Measurements from ENCODE around the gene DKK2. TPM values are rescaled to one million over a fixed set of nuclear protein-coding genes. Genes with fewer than 3 reads are reported as not detected.

Gene DKK2, protein sequence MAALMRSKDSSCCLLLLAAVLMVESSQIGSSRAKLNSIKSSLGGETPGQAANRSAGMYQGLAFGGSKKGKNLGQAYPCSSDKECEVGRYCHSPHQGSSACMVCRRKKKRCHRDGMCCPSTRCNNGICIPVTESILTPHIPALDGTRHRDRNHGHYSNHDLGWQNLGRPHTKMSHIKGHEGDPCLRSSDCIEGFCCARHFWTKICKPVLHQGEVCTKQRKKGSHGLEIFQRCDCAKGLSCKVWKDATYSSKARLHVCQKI
- not detected in 5 replicates for total RNA-seq (2022; extraction: Qiagen RNA extraction; ENCODE audit: low read depth)

DNA sequence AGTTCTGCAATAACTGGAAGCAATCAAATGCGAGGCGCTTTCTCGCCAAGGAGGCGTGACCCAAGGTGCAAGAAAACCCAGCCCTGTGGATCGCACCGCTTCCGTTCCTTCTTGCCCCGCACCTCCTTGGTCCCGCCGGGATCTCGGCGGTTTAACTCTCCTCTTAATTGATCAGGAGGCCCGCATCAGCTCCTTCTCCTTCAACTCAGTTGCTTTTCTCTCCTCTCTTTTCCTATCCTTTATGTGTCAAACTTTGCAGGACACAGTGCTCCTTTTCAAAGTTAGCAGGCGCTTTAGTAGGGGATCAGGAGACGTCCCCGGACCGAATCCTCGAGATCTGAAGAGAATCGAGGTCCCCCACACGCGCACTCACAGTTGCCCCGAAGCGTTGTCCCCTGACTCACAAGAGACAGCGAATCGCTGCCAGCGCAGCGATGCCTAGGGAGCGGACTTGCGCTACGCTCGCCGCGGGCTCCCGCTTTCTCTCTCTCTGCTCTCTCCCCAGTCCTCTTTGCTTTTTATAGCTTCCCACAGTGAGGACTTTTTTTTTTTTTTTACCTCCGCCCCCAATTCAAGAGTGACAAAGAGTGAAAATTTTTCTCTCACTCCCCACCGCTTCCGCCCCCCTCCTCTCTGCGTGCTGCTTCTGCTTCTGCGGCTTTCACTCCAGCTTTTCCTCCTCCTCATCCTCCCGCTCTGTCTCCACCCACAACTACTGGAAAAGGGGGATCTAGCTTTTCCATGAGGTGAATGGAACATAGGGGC, at the start of gene DKK2:
DKK2 (minus strand) TSS at position 495 of the 765 bp plus-strand sequence. CDS start 722 bp downstream, outside the sequence.

